Adrenal gland (tissue), 5 donors: ENCODE results near the gene ALOX5.

ENCODE experiments used
- CTCF ChIP-seq, 6 experiments: fragments of 450-650 bp in 4 of 6; fragments of 200-600 bp in 2 of 6; sonication (generic) in 1 of 6; IDR thresholded peaks; 1 replicate in 5 of 6; 2 replicates in 1 of 6; pipeline versions ENCODE4 v1.5.1 to v1.8.0; 2016 to 2021; ENCODE audit warnings: antibody characterized with exemption in 6 of 6, mild to moderate bottlenecking in 2 of 6, moderate library complexity in 1 of 6
- POLR2A ChIP-seq, 2 donors: fragments of 450-650 bp; IDR thresholded peaks; one replicate each; pipeline ENCODE4 v1.6.1; 2017; ENCODE audit warnings: antibody characterized with exemption in 2 of 2, mild to moderate bottlenecking in 2 of 2, moderate library complexity in 1 of 2
- donor health status: DM: no; HTN: no; CAD: no.

GRCh38 chr10:45424668-45425404 is 50.8 kb downstream of the ALOX5 start:
- TF ChIP-seq CTCF (IDR thresholded peaks at IDR 0.05) (no peak), POLR2A (IDR thresholded peaks at IDR 0.05) (no peak)
